Activated T-cell treated with anti-CD3 and anti-CD28 coated beads, Interleukin-2, amount 50 U/mL, for 72 hours (primary cell): ENCODE measurements around the gene PPIL3. TPM values are rescaled to one million over a fixed set of nuclear protein-coding genes. Genes with fewer than 3 reads are reported as not detected.

Experiments
- ATAC-seq, 2 donors: fragments of 150-1000 bp; cut with Tn5 transposase; replicated peaks in 1 of 2; 2 replicates each; pipeline ENCODE4 v1.10.0; 2021; ENCODE audit warnings: moderate library complexity in 2 of 2, mild to moderate bottlenecking in 1 of 2
- DNase-seq, 2 donors: peaks; one replicate each; pipeline ENCODE4 v3.0.0; 2021 to 2022; ENCODE audit warnings: mixed read lengths in 1 of 2
- H3K27ac Mint-ChIP-seq: one replicate; pipeline ENCODE4 v1.8.0; 2022; ENCODE audit warnings: mild to moderate bottlenecking, moderate library complexity, mixed read lengths
- H3K27me3 Mint-ChIP-seq: one replicate; pipeline ENCODE4 v1.8.0; 2022; ENCODE audit warnings: low read depth, mixed read lengths
- H3K36me3 Mint-ChIP-seq, 2 donors: one replicate each; pipeline ENCODE4 v1.8.0; 2022; ENCODE audit warnings: mixed read lengths in 2 of 2, mild to moderate bottlenecking in 1 of 2; ENCODE audit not compliant: insufficient read depth in 2 of 2
- H3K4me1 Mint-ChIP-seq: one replicate; pipeline ENCODE4 v1.8.0; 2022; ENCODE audit warnings: low read depth, mixed read lengths
- H3K4me3 Mint-ChIP-seq, 2 donors: one replicate each; pipeline ENCODE4 v1.8.0; 2022; ENCODE audit warnings: mild to moderate bottlenecking in 2 of 2, mixed read lengths in 2 of 2, moderate library complexity in 2 of 2
- H3K9me3 Mint-ChIP-seq, 2 donors: one replicate each; pipeline ENCODE4 v1.8.0; 2022; ENCODE audit warnings: mixed read lengths in 2 of 2
- total RNA-seq, 2 donors: library from RNA; stranded (reverse); gene quantifications; one replicate each; pipeline ENCODE4 v1.2.3, GENCODE V29; 2022

PPIL3 gene
- total RNA-seq, 2 donors from 2014 or later: 72.5 to 84.6 TPM

- no peak for ATAC-seq
- H3K27ac Mint-ChIP-seq: no peak overlapping the region
- H3K9me3 Mint-ChIP-seq: no peaks in the 10 kb centered on the region
- no peak for DNase-seq
- no peak overlapping the region for H3K4me3 Mint-ChIP-seq
- H3K36me3 Mint-ChIP-seq: peaks cover 4 to 27% of the 10 kb centered on the region in 2 donors
- no peaks in the 10 kb centered on the region for H3K4me1 Mint-ChIP-seq
- no peaks in the 10 kb centered on the region for H3K27me3 Mint-ChIP-seq
These were observed 11.4 kb downstream of the PPIL3 start for GRCh38 chr2:200877443-200877842.

- peaks cover 0 to 25% of the 10 kb centered on the region in 2 donors for H3K36me3 Mint-ChIP-seq
- no peak for ATAC-seq
- H3K27ac Mint-ChIP-seq: no peak overlapping the region
- no peak for DNase-seq
- H3K9me3 Mint-ChIP-seq: no peaks in the 10 kb centered on the region
- peaks cover 10% of the 10 kb centered on the region for H3K4me1 Mint-ChIP-seq
- no peaks in the 10 kb centered on the region for H3K27me3 Mint-ChIP-seq
- H3K4me3 Mint-ChIP-seq: no peak overlapping the region
These were observed 15.3 kb downstream of the PPIL3 start for GRCh38 chr2:200873560-200873959.

- Mint-ChIP-seq H3K27ac (peak overlapping the region; percentile 69), H3K9me3 (no peaks in the 10 kb centered on the region), H3K4me1 (peaks cover 14% of the 10 kb centered on the region), H3K4me3 (peak overlapping the region in 1 of 2 donors; percentile 14), H3K36me3 (peaks cover 0 to 24% of the 10 kb centered on the region in 2 donors), H3K27me3 (no peaks in the 10 kb centered on the region)
- no peak for DNase-seq
- ATAC-seq: peak in 1 of 2 donors; percentile 55
These were observed 17.7 kb downstream of the PPIL3 start for GRCh38 chr2:200871151-200871550.

GRCh38 chr2:200869014-200869413, 19.9 kb downstream of the PPIL3 start:
- Mint-ChIP-seq H3K36me3 (peaks cover under 1 to 10% of the 10 kb centered on the region in 2 donors), H3K27ac (no peak overlapping the region), H3K9me3 (no peaks in the 10 kb centered on the region), H3K27me3 (no peaks in the 10 kb centered on the region), H3K4me1 (peaks cover 24% of the 10 kb centered on the region), H3K4me3 (no peak overlapping the region)
- DNase-seq: no peak
- no peak for ATAC-seq

- Mint-ChIP-seq H3K36me3 (peaks cover 24 to 44% of the 10 kb centered on the region in 2 donors), H3K9me3 (no peaks in the 10 kb centered on the region), H3K4me3 (peak within 1 kb of the TSS; percentile 93), H3K27ac (peak within 1 kb of the TSS; percentile 96), H3K4me1 (peaks cover 44% of the 10 kb centered on the region), H3K27me3 (no peaks in the 10 kb centered on the region)
- peak; percentile 84 to 86 for ATAC-seq
- peak; percentile 95 for DNase-seq
These were observed 24.5 kb downstream of the PPIL3 start, which contains the start of gene CLK1 for GRCh38 chr2:200864176-200865034. Gene CLK1, minus strand, starts transcription at chr2:200864658. Its CDS starts 2,796 bp downstream, at chr2:200861862.

- Mint-ChIP-seq H3K9me3 (no peaks in the 10 kb centered on the region), H3K4me3 (peak overlapping the region; percentile 93), H3K27ac (peak overlapping the region; percentile 96), H3K36me3 (peaks cover 24 to 49% of the 10 kb centered on the region in 2 donors), H3K27me3 (no peaks in the 10 kb centered on the region), H3K4me1 (peaks cover 50% of the 10 kb centered on the region)
- no peak for ATAC-seq
- DNase-seq: peak in 1 of 2 donors; percentile 31
These were observed 25.1 kb downstream of the PPIL3 start for GRCh38 chr2:200863782-200864175.

- Mint-ChIP-seq H3K27me3 (no peaks in the 10 kb centered on the region), H3K4me1 (peaks cover 59% of the 10 kb centered on the region), H3K27ac (peak overlapping the region; percentile 96), H3K9me3 (no peaks in the 10 kb centered on the region), H3K4me3 (peak overlapping the region; percentile 93), H3K36me3 (peaks cover 32 to 61% of the 10 kb centered on the region in 2 donors)
- DNase-seq (peak; percentile 77 to 78), ATAC-seq (peak; percentile 71)
These were observed 26.3 kb downstream of the PPIL3 start for GRCh38 chr2:200862532-200863000.

- Mint-ChIP-seq H3K27me3 (no peaks in the 10 kb centered on the region), H3K4me3 (peak overlapping the region; percentile 93), H3K27ac (peak overlapping the region; percentile 96), H3K36me3 (peaks cover 33 to 68% of the 10 kb centered on the region in 2 donors), H3K9me3 (no peaks in the 10 kb centered on the region), H3K4me1 (peaks cover 63% of the 10 kb centered on the region)
- DNase-seq: no peak
- ATAC-seq: no peak
These were observed 27.2 kb downstream of the PPIL3 start for GRCh38 chr2:200861617-200862155.

- H3K27me3 Mint-ChIP-seq: no peaks in the 10 kb centered on the region
- peak overlapping the region; percentile 91 for H3K27ac Mint-ChIP-seq
- H3K4me1 Mint-ChIP-seq: peaks cover 65% of the 10 kb centered on the region
- H3K9me3 Mint-ChIP-seq: no peaks in the 10 kb centered on the region
- ATAC-seq (no peak), DNase-seq (peak in 1 of 2 donors; percentile 16)
- peaks cover 33 to 77% of the 10 kb centered on the region in 2 donors for H3K36me3 Mint-ChIP-seq
- H3K4me3 Mint-ChIP-seq: peak overlapping the region; percentile 84 to 93
These were observed 28.6 kb downstream of the PPIL3 start for GRCh38 chr2:200860092-200860795.

GRCh38 chr2:200856806-200857205, 32.1 kb downstream of the PPIL3 start:
- ATAC-seq (peak; percentile 28 to 40), DNase-seq (peak in 1 of 2 donors; percentile 23)
- H3K4me1 Mint-ChIP-seq: peaks cover 50% of the 10 kb centered on the region
- H3K27me3 Mint-ChIP-seq: no peaks in the 10 kb centered on the region
- H3K27ac Mint-ChIP-seq: peak overlapping the region; percentile 91
- H3K9me3 Mint-ChIP-seq: no peaks in the 10 kb centered on the region
- peaks cover 24 to 83% of the 10 kb centered on the region in 2 donors for H3K36me3 Mint-ChIP-seq
- peak overlapping the region in 1 of 2 donors; percentile 31 for H3K4me3 Mint-ChIP-seq

GRCh38 chr2:200852605-200853004, 36.3 kb downstream of the PPIL3 start:
- H3K27ac Mint-ChIP-seq: peak overlapping the region; percentile 62
- peaks cover 5 to 62% of the 10 kb centered on the region in 2 donors for H3K36me3 Mint-ChIP-seq
- DNase-seq: no peak

GRCh38 chr2:200851398-200852248, 37.3 kb downstream of the PPIL3 start:
- Mint-ChIP-seq H3K4me1 (peaks cover 3% of the 10 kb centered on the region), H3K27ac (no peak overlapping the region), H3K27me3 (no peaks in the 10 kb centered on the region), H3K9me3 (no peaks in the 10 kb centered on the region), H3K36me3 (peaks cover 3 to 52% of the 10 kb centered on the region in 2 donors), H3K4me3 (no peak overlapping the region)
- ATAC-seq (no peak), DNase-seq (no peak)

More at GRCh38 chr2:200852605-200853004, 36.3 kb downstream of the PPIL3 start:
- Mint-ChIP-seq H3K4me3 (no peak overlapping the region), H3K27me3 (no peaks in the 10 kb centered on the region), H3K4me1 (peaks cover 12% of the 10 kb centered on the region), H3K9me3 (no peaks in the 10 kb centered on the region)
- ATAC-seq: no peak
